IMR-90 (cell line): ENCODE measurements around the gene SRP54. TPM values are rescaled to one million over a fixed set of nuclear protein-coding genes. Genes with fewer than 3 reads are reported as not detected.

Experiments used
- ATAC-seq: fragments of 200-7000 bp; cut with Tn5 transposase; 2 replicates; pipeline ENCODE4 v1.9.1; 2020; ENCODE audit warnings: low read depth, mild to moderate bottlenecking, moderate library complexity
- BruUV-seq: library from RNA; stranded (reverse); fragments of 400-500 nt; replicated peaks from 2 replicates; lab custom pipeline; 2021; lab: Mats Ljungman, UMichigan
- CTCF ChIA-PET: fragments of 300-600 bp; formaldehyde crosslinking; extraction: SDS; loops from one replicate; lab custom pipeline; 2021; ENCODE audit warnings: antibody characterized with exemption; lab: Yijun Ruan, JAX
- POLR2A ChIA-PET: fragments of 300-600 bp; sonication (Branson Sonifier 250); formaldehyde crosslinking; loops from one replicate; lab custom pipeline; 2022; ENCODE audit warnings: antibody characterized with exemption; ENCODE audit not compliant: unreplicated experiment; lab: Charles Lee
- DNase-seq: peaks from one replicate; pipeline ENCODE4 v3.0.0; 2013
- H2AFZ ChIP-seq: replicated peaks from 2 replicates; pipeline ENCODE3; 2013; ENCODE audit warnings: low read length, mild to moderate bottlenecking; ENCODE audit not compliant: poor library complexity
- H2AK5ac ChIP-seq: 2 replicates; pipeline ENCODE4 v1.6.1; 2013; ENCODE audit warnings: low read depth, low read length, inconsistent platforms
- H2AK9ac ChIP-seq: replicated peaks from 2 replicates; pipeline ENCODE3; 2013; ENCODE audit warnings: mild to moderate bottlenecking, low read depth, low read length, moderate library complexity; ENCODE audit not compliant: poor library complexity
- H2BK120ac ChIP-seq: 2 replicates; pipeline ENCODE4 v1.6.1; 2013; ENCODE audit warnings: low read depth, low read length, inconsistent platforms
- H2BK15ac ChIP-seq: 3 replicates; pipeline ENCODE4 v1.6.1; 2013; ENCODE audit warnings: low read depth, low read length, inconsistent platforms
- H2BK20ac ChIP-seq: 2 replicates; pipeline ENCODE4 v1.6.1; 2013; ENCODE audit warnings: low read depth, mild to moderate bottlenecking, inconsistent platforms, low read length, moderate library complexity
- H2BK5ac ChIP-seq: 2 replicates; pipeline ENCODE4 v1.6.1; 2013; ENCODE audit warnings: mild to moderate bottlenecking, low read depth, low read length, inconsistent platforms; ENCODE audit not compliant: poor library complexity, severe bottlenecking
- H3K14ac ChIP-seq: replicated peaks from 2 replicates; pipeline ENCODE4 v1.6.1; 2013; ENCODE audit warnings: low read depth, low read length, inconsistent platforms
- H3K18ac ChIP-seq: 2 replicates; pipeline ENCODE4 v1.6.1; 2013; ENCODE audit warnings: low read depth, low read length, control low read depth
- H3K23ac ChIP-seq: 2 replicates; pipeline ENCODE4 v1.6.1; 2013; ENCODE audit warnings: low read depth, low read length, inconsistent platforms
- H3K27ac ChIP-seq: 2 replicates; pipeline ENCODE4 v1.5.1; 2013; ENCODE audit warnings: mild to moderate bottlenecking, control low read depth, low read length; ENCODE audit not compliant: insufficient read depth
- H3K27me3 ChIP-seq: 2 replicates; pipeline ENCODE4 v1.6.1; 2013; ENCODE audit warnings: low read length; ENCODE audit not compliant: control insufficient read depth, insufficient read depth
- H3K36me3 ChIP-seq: 2 replicates; pipeline ENCODE4 v1.6.1; 2013; ENCODE audit warnings: low read length, mixed read lengths; ENCODE audit not compliant: control insufficient read depth, insufficient read depth
- H3K4ac ChIP-seq: 2 replicates; pipeline ENCODE4 v1.6.1; 2013; ENCODE audit warnings: low read depth, low read length, inconsistent platforms
- H3K4me1 ChIP-seq: 2 replicates; pipeline ENCODE4 v1.6.1; 2013; ENCODE audit warnings: low read length, mixed read lengths; ENCODE audit not compliant: control insufficient read depth, insufficient read depth
- H3K4me2 ChIP-seq: 2 replicates; pipeline ENCODE4 v1.6.1; 2013; ENCODE audit warnings: low read depth, mild to moderate bottlenecking, control low read depth, low read length, moderate library complexity
- H3K4me3 ChIP-seq: 2 replicates; pipeline ENCODE4 v1.5.1; 2013; ENCODE audit warnings: low read depth, mild to moderate bottlenecking, control low read depth, low read length, moderate library complexity; ENCODE audit not compliant: insufficient read depth
- H3K56ac ChIP-seq: 2 replicates; pipeline ENCODE4 v1.6.1; 2013; ENCODE audit warnings: low read length, inconsistent platforms; ENCODE audit not compliant: insufficient read depth; ENCODE audit errors: extremely low read depth
- H3K79me1 ChIP-seq, 2 experiments: 2 replicates each; pipeline ENCODE4 v1.6.1; 2013; ENCODE audit warnings: low read length in 2 of 2, inconsistent platforms in 1 of 2, low read depth in 1 of 2
- H3K9ac ChIP-seq: 2 replicates; pipeline ENCODE4 v1.6.1; 2013; ENCODE audit warnings: low read depth, low read length, control low read depth
- H3K9me1 ChIP-seq: 2 replicates; pipeline ENCODE4 v1.6.1; 2013; ENCODE audit warnings: low read length, inconsistent platforms; ENCODE audit not compliant: insufficient read depth
- H3K9me3 ChIP-seq: 2 replicates; pipeline ENCODE4 v1.6.1; 2013; ENCODE audit warnings: low read length; ENCODE audit not compliant: control insufficient read depth, insufficient read depth
- H4K20me1 ChIP-seq: 2 replicates; pipeline ENCODE4 v1.6.1; 2013; ENCODE audit warnings: low read length, inconsistent platforms; ENCODE audit not compliant: insufficient read depth
- H4K5ac ChIP-seq: 2 replicates; pipeline ENCODE4 v1.6.1; 2013; ENCODE audit warnings: mild to moderate bottlenecking, low read depth, low read length, control low read depth
- H4K8ac ChIP-seq, 2 experiments: 2 replicates each; pipeline ENCODE4 v1.6.1; 2013; ENCODE audit warnings: low read depth in 2 of 2, low read length in 2 of 2, control low read depth in 1 of 2, inconsistent platforms in 1 of 2
- H4K91ac ChIP-seq: 2 replicates; pipeline ENCODE4 v1.6.1; 2013; ENCODE audit warnings: low read depth, low read length, inconsistent platforms; ENCODE audit not compliant: insufficient read depth
- BHLHE40 ChIP-seq: fragments of 150-350 bp; IDR thresholded peaks from 2 replicates; pipeline ENCODE4 v1.6.1; 2016; ENCODE audit warnings: mild to moderate bottlenecking, low read depth, low read length
- CEBPB ChIP-seq: IDR thresholded peaks from 2 replicates; pipeline ENCODE4 v1.6.1; 2012; ENCODE audit warnings: low read depth, low read length, improper control_type of control experiment
- CHD1 ChIP-seq: IDR thresholded peaks from 2 replicates; pipeline ENCODE4 v1.6.1; 2012; ENCODE audit warnings: low read depth, low read length, improper control_type of control experiment
- CTCF ChIP-seq: conservative IDR thresholded peaks from 2 replicates; pipeline ENCODE4 v1.5.1; 2012; ENCODE audit warnings: mild to moderate bottlenecking, low read depth, low read length, improper control_type of control experiment
- ELK1 ChIP-seq: fragments of 150-350 bp; IDR thresholded peaks from 2 replicates; pipeline ENCODE4 v1.6.1; 2016; ENCODE audit warnings: low read depth, mild to moderate bottlenecking, low read length, moderate library complexity, borderline replicate concordance
- FOS ChIP-seq: fragments of 150-350 bp; IDR thresholded peaks from 2 replicates; pipeline ENCODE4 v1.6.1; 2016; ENCODE audit warnings: low read depth, low read length
- MAFK ChIP-seq: IDR thresholded peaks from 2 replicates; pipeline ENCODE4 v1.6.1; 2012; ENCODE audit warnings: low read depth, low read length, improper control_type of control experiment
- MAZ ChIP-seq: IDR thresholded peaks from 2 replicates; pipeline ENCODE4 v1.6.1; 2012; ENCODE audit warnings: low read depth, mild to moderate bottlenecking, low read length, improper control_type of control experiment, moderate library complexity, borderline replicate concordance
- MXI1 ChIP-seq: IDR thresholded peaks from 2 replicates; pipeline ENCODE4 v1.6.1; 2012; ENCODE audit warnings: low read depth, mild to moderate bottlenecking, low read length, moderate library complexity, borderline replicate concordance
- NFE2L2 ChIP-seq: fragments of 150-350 bp; IDR thresholded peaks from 2 replicates; pipeline ENCODE4 v1.6.1; 2016; ENCODE audit warnings: low read depth, mild to moderate bottlenecking, low read length
- POLR2A ChIP-seq: IDR thresholded peaks from 2 replicates; pipeline ENCODE4 v1.6.1; 2012; ENCODE audit warnings: mild to moderate bottlenecking, low read depth, low read length
- RAD21 ChIP-seq: IDR thresholded peaks from 2 replicates; pipeline ENCODE4 v1.6.1; 2012; ENCODE audit warnings: low read length, improper control_type of control experiment
- RFX5 ChIP-seq: IDR thresholded peaks from 2 replicates; pipeline ENCODE4 v1.8.0; 2012; ENCODE audit warnings: low read depth, mild to moderate bottlenecking, low read length, moderate library complexity
- SMC3 ChIP-seq: fragments of 150-350 bp; IDR thresholded peaks from 2 replicates; pipeline ENCODE4 v1.6.1; 2016; ENCODE audit warnings: low read depth, mild to moderate bottlenecking, antibody characterized with exemption, low read length, moderate library complexity
- USF2 ChIP-seq: fragments of 150-350 bp; IDR thresholded peaks from 2 replicates; pipeline ENCODE4 v1.6.1; 2017; ENCODE audit warnings: mild to moderate bottlenecking, antibody characterized with exemption, low read length, low read depth
- dilution Hi-C: fragments of 300-500 bp; cut with HindIII; formaldehyde crosslinking; loops from one replicate; pipeline ENCODE4 v1.14.3; 2018; ENCODE audit warnings: low sequenced_read_pairs; ENCODE audit not compliant: unreplicated experiment
- in situ Hi-C: fragments of 300-500 bp; cut with MboI; formaldehyde crosslinking; loops from 3 replicates; pipeline ENCODE4 v1.14.3; 2019; ENCODE audit warnings: low sequenced_read_pairs, inconsistent platforms, mixed read lengths
- intact Hi-C: fragments of 100-400 bp; cut with micrococcal nuclease; formaldehyde crosslinking; loops from 2 replicates; pipeline ENCODE4 v1.10.0; 2022
- polyA plus RNA-seq, 3 experiments: library from polyadenylated mRNA; depleted of rRNA; stranded (reverse); fragments of >200 nt; gene quantifications; 2 replicates each; pipeline ENCODE4 v1.2.3, GENCODE V29; 2012; ENCODE audit warnings: low replicate concordance in 1 of 3
- total RNA-seq: library from RNA; depleted of rRNA; stranded (reverse); fragments of >200 nt; gene quantifications from 2 replicates; pipeline ENCODE4 v1.2.3, GENCODE V29; 2012

SRP54 gene
- total and polyA plus RNA-seq, 2 of the 4 experiments (the other 2 are of a cell fraction), result 56.2 to 63.3 TPM

- Histone ChIP-seq H3K4ac (no peak overlapping the region), H4K8ac (no peak overlapping the region), H3K36me3 (no peaks in the 10 kb centered on the region), H3K4me3 (no peak overlapping the region), H3K4me2 (no peak overlapping the region), H2BK120ac (no peak overlapping the region), H3K9me3 (no peaks in the 10 kb centered on the region), H3K9me1 (no peaks in the 10 kb centered on the region; the same call in 1 of the 2 replicates), H4K5ac (no peak overlapping the region), H3K27me3 (no peaks in the 10 kb centered on the region), H3K14ac (no peak overlapping the region), H2AFZ (no peak overlapping the region), H2BK5ac (no peak overlapping the region), H3K23ac (no peak overlapping the region), H3K9ac (no peak overlapping the region), H2AK5ac (no peak overlapping the region), H3K27ac (no peak overlapping the region), H2BK15ac (no peak overlapping the region), H3K18ac (no peak overlapping the region), H3K56ac (no peak overlapping the region), H4K20me1 (no peaks in the 10 kb centered on the region), H3K79me1 (no peaks in the 10 kb centered on the region), H3K4me1 (no peaks in the 10 kb centered on the region), H2BK20ac (no peak overlapping the region), H2AK9ac (no peak overlapping the region), H4K91ac (no peak overlapping the region)
- dilution Hi-C loops (no loop called here), intact Hi-C loops (no loop called here), in situ Hi-C loops (no loop called here)
- no TSS peak for BruUV-seq
- no peak for ATAC-seq
- CTCF ChIA-PET, result no interaction called here
- no peak for TF ChIP-seq RFX5
- no peak for TF ChIP-seq NFE2L2
- TF ChIP-seq MAZ, result no peak
- TF ChIP-seq POLR2A, result no peak
- TF ChIP-seq USF2, result no peak
- no peak for TF ChIP-seq RAD21
- no peak for TF ChIP-seq MAFK
- TF ChIP-seq SMC3, result no peak
- no peak for TF ChIP-seq CTCF
- TF ChIP-seq ELK1, result no peak
- TF ChIP-seq FOS, result no peak
- TF ChIP-seq CEBPB, result no peak
- no peak for TF ChIP-seq CHD1
- TF ChIP-seq MXI1, result no peak
- TF ChIP-seq BHLHE40, result no peak
- DNase-seq, result no peak
- POLR2A ChIA-PET, result no interaction called here
Measured at GRCh38 chr14:34943506-34943905, 39.3 kb upstream of the SRP54 start.
